Activated naive CD8-positive, alpha-beta T cell treated with anti-CD3 and anti-CD28 coated beads, Interleukin-2, amount 50 U/mL, for 16 hours (primary cell): ENCODE measurements around the gene ARID5B.

ENCODE experiments used
- DNase-seq: peaks from one replicate; pipeline ENCODE4 v3.0.0-alpha.2; 2020; ENCODE audit warnings: low read depth, low spot score

Gene ARID5B

DNA sequence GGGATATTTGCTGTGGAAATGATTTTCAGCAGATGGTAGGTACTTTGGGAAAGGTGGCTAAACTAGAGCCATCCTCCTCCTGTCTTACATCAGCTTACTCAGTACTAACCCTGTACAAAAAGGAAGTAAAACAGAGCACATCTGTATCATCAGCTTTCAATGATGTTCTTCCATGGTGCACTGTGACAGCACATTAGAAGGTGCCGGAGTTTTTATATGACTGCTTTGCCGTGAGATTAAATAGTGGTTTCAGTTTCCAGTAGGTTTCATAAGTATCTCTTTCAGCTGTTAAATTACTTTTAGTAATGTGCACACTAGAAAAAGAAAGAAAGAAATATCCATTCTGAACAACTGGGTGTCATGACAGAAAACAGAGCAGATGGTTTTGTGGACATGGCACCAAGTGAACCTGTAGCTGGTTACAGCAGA lies 86.5 kb downstream of the ARID5B start:
- no peak for DNase-seq

DNA sequence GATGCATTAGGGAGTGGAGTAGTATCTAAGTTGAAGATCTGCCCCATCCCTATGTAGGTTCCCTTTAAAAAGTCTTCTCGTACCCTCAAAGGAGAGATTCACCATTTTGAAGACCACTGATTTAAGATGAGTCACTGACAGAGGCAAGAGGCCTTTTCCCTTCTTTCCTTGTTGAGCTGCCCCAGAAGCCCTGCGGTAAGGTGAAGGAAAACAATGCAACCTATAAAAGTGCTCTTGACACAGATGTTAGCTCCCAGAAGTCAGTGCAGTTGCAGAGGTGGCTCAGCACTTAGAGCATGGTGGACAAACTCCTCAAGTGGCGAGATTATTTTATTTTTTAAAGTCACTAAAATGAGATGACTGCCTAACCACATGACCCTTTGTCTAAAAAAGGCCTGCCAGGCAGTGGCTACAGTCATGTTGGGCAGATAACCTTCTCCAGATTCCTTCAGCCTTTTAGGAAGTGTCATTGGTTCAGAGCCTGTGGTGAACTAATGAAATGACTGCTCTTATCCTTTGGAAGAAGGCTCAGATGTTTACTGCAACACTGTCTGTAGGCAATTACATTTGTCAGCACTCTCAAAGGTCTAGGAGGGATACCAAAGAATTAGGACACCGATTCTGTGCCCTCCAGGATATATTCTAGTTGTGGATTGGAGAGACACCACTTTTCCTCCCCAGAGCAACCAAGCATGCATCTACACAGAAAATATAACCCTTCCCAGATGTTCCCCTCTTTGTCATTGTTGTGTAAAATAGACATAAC lies 88.7 kb downstream of the ARID5B start:
- DNase-seq = no peak

DNA sequence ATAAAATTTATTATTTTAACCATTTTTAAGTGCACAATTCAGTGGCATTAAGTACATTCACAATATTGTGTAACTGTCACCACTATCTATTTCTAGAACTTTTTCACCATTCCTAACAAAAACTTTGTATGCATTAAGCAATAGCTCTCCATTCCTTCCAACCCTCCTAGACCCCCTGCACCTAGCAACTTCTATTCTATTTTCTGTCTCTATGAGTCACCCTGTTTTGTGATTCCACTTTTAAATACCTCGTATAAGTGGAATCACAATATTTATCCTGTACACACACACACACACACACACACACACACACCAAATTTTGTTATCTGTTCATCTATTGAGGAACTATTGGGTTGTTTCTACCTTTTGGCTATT lies 89.2 kb downstream of the ARID5B start:
- no peak for DNase-seq

DNA sequence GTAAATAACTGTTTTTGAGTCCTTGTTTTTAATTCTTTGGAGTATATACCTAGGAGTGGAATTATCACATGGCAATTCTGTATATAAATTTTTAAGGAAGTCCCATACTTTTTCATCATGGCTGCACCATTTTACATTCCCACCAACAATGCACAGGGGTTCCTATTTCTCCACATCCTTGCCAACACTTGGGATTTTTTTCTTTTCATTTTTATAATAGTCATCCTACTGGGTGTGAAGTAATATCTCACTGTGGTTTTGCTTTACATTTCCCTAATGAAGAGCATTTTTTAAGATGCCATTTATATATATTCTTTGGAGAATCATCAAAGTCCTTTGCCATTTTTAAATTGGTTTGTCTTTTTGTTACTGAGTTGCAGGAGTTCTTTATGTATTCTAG lies 89.7 kb downstream of the ARID5B start:
- no peak for DNase-seq

DNA sequence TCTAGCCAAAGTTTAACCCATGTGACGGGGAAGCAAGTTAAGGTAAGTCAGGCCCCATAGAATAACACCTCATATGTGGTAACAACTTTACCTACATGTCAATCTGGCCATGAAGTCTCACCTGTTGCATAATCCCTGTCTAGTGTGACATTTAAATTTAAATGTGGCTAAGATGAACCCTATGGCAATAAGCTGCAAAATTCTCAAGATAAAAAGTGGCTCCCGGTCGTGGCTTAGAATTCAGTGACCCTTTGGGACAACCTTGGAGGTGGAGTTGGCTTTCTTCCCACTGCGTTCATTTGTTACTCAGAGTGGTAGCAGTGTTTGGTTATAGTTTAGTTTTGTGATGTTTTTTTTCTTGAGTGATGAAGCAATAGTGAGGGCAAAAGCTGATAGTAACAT lies 90.6 kb downstream of the ARID5B start:
- DNase-seq = no peak

DNA sequence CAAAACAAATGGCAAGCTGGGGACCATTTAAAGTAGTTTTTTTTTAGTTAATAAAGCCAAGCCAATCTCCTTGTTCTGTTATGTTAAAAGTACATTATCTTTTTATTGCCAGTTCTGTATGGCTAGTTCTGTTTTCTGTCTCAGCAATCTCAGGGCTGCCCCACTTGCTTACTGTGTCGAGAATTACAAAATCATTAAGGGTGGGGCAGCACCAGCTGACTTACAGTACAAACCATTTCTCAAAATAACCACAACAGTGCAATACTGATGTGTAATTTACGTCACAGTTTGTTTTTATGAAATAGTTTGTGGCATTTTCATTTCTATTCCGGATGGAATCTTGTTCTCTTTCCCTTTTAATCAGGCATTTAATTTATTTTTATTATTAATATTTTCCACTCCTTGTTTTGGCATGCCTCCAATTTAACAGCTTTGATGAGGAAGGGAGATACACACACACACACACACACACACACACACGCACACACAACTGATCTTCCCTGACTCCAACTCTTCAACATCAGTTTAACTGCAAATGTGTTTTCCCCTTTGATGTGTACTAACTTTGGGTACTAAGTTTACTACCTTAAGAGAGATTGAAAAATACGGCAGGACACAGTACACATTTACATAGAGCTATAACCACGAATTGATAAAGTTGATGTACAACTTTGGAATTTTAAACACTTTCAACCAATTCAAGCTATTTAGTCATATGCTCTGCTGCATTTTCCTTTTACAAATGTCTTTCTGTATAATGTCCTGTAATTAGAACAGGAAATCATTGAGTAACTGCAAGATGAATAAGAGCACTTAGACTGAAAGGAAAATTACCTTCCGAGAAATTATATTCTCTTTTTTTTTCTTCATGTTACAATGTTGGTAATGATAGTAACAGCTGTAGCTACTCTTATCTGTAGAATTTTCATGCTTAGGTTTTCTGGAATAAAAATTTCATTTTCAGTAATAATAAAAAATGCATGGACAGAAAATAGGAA lies 91.5 kb downstream of the ARID5B start:
- DNase-seq = no peak

DNA sequence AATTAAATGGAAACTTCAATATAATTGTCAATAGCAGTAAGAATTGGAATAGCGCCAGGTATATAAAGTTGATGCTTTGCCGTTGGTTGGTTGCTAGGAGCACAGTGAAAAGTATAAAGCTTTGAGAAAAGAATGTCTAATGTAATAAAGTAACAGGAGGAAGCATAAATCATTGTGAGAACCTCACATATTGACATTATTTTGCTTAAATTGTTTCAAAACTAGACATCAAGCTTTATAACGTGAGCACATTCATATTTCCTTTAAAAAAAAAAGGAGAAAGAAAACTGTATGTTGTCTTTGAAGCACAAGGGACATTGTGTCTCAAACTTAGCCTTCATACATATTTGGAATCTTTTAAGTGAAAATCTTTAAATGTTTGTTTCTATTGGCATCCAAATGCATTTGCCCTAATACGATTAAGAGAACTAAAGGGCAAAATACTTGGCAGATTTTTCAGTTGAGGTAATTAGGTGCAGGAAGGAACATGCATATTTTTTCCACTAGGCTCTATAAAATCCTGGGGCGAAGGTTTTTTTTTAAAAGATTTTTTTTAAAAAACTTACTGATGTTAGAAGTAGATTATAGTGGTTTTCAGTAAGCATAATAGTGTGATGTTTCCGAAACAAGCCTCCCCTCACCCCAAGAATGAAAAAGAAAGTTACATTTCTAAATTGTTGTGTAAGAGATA lies 92.4 kb downstream of the ARID5B start:
- DNase-seq = no peak

DNA sequence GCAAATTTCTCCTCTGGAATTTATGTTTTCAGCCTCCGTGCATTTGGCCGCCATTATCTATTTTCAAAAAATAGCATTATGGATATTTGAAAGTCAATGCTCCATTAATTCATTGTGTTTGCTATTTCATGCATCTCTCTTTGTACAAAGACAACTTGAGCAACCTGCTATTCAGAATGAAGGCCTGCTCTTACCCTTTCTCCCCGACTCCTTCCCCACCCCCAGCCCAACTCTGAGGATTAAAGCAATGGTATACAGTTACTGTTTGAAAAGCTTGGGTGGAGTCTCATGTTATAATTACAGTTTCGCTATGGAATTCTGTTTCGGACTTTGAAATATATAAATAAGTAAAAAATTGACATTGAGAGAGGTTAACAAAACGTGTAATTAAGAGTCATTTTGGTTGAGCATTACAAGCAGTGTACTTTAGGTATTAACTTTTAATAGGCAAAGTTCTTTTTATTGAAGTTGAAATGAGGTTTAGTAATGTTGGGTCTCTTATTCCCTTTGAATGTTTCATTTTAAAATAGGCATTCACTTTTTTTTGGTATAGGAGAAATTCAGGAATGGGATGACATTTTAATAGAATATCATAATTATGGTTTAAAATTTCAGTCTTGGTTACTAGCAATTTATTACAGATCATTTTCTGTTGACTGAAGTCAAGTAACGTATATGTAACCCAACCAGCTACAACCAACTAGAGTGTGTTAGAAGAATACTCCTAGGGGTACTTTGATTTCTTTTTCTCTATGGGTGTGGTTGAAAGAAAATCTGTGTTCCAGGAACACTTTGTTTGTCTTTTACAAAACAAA lies 93.1 kb downstream of the ARID5B start:
- no peak for DNase-seq

DNA sequence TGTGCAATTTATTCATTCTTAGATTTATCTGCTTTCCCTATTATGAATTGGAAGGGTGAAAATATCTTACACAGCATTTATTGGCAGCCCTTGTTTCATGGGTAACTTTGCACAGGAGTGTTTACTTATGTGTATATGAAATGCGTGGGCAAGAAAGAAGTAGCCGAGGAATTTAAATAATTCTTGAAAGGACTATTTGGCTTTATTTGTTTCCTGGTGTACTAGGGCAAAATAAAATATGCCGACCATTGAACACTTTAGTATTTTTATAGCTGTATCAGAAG lies 93.7 kb downstream of the ARID5B start:
- no peak for DNase-seq

DNA sequence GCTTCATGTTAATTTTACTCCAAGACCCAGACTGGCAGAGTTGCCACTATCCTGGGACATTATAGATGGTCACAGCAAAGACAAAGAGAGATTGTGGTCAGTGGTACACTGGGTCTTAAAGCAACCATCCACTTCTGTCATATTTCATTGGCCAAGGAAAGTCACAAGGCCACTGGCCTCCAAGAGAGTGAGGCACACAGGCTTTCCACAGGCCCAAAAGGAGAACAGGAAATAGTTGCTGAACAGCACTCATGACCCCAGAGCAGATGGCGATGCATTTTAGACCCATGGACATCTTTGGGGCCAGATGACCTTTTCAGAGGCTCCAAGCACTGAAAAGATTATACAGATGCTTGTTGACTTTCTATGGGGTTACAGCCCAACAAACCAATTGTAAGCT lies 97.4 kb downstream of the ARID5B start:
- DNase-seq = no peak

DNA sequence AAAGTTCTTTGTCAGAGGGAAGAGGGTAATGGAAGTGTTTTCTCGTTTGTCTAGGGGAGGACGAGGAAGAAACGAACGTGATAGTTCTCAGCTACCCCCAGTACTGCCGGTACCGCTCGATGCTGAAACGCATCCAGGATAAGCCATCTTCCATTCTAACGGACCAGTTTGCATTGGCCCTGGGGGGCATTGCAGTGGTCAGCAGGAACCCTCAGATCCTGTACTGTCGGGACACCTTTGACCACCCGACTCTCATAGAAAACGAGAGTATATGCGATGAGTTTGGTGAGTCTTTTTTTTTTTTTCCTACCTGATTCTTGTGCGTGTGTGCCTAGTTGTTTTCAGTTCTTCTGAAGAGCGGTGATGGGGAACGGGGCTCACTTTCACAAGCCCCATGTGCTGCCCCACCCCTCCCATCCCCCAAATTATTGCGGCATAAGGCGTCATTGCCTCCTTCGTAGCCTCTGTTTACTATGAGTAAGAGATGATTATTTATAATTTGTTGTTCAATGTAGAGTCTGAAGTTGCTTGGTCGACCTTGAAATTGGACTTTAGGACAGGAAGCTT lies 98.6 kb downstream of the ARID5B start:
- DNase-seq = no peak

DNA sequence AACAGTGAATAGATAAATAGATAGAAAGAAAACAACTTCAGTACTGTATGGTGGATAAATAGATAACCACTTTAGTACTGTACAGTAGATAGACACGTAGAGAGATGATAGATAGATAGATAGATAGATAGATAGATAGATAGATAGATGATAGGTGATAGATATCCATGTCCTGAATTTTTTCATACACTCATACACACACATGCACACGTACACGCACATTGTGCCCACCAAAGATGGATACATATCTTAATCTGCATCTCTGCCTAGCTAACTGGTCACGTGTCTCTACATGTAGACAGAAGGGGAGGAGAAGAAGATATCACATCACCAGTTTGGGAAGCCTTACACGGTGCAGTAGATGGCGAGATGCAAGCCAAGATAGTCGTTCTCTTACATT lies 99.2 kb downstream of the ARID5B start:
- no peak for DNase-seq

DNA sequence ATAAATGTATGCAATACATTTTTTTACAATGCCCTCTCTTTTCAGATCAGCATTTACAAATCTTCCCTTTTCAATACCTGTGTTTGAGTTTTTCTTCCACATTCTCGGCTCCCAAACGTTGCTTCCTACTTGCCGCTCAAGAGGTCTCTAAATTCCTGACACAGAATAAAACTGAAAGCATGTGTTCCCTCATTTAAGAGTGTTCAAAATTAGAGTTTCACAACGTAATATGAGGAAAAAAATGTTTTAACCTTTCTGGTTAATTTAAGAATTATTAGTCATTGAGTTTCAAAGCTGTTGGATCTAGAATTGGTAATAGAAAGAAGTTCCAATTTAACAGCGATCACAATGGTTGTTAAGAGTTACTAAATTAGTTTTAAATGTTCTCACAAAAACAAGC lies 100.4 kb downstream of the ARID5B start:
- DNase-seq = no peak

DNA sequence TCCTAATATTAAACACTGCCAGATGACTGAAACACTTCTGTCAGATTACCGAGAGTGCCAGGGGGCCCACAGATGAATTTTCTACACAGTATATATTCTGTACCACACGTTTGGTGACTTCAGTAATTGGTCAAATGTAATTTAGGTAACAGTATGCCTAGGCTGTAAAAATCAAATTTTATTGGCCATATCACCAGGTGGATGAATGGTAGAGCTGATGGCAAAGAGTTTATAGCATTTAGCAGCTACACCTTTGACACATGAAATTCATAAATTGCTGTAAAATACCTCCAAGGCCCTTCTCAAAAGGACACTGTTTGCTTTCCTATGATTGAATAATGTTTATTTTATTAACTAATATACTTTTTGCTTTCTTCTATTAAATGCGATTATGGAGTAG lies 101.3 kb downstream of the ARID5B start:
- DNase-seq = no peak

DNA sequence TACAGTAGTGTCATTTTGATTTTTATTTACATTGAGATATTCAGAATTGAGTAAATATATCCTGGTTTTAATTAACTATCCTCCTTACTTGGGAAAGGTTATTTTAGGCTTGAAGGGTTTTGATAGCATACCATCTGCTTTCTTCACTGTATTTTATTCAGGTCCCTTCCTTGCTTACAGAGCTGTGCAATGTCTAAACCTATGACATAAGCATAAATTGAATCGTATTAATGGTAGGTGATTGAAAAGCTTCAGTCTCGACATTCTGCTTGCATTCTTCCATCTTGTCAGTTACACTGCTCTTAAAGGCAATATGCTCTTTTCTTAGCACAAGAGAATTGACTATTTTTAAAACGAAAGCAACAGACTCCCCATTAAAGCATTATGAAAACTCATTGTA lies 102.5 kb downstream of the ARID5B start:
- no peak for DNase-seq

DNA sequence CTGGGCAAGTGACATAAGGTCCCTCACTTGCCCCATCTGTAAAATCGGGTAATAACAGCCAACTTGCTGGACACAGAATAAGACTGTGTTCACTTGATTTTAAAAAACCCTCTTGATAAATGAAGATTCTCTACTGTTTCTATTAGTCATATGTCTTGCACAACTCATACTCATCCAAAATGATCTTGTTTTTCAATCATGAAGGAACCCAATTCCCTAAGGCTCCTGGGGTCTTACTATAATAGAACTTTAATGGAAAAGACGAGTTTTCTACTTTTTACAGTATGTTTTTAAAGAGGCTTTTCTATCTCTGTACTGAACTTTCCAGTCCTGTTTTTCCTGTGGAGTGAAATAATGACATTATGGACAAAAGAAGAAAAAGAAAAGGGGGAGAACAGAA lies 103.8 kb downstream of the ARID5B start:
- no peak for DNase-seq

DNA sequence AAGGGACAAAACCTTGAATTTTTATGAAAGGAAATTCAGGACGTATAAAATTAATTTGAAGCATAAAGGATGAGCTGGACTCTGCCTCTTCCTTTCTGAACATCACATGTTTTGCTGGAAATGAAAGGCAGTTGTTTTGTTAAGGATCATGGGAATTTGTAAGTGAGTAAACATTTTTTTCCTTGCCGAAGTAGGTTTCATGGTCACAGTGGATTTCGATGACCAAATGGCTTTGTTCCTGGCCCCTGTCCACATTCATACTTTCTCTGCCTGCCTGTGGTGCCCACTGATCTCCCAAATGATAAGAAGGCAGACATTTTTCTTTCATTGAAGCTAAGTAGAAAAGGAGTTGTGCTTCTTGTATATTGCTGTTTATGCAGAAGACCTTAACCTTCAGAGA lies 104.2 kb downstream of the ARID5B start:
- DNase-seq = no peak

DNA sequence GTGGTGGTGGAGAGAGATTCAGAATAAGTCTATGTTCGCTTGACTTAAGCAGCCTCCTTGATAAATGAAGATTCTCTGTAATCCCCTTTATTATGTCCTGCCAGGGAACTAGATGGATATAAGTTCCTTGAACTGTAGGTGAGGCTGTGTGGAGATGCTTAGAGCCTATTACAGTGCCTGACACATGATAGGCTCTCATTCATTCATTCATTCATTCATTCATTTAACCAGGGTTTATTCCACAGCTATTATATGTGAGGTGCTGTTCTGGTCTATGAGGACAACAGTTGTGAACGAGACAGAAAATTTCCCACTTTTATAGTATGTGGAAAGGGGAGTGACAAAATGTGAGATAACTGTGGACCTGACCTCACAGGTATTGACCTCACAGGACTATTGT lies 105.6 kb downstream of the ARID5B start:
- DNase-seq = no peak

DNA sequence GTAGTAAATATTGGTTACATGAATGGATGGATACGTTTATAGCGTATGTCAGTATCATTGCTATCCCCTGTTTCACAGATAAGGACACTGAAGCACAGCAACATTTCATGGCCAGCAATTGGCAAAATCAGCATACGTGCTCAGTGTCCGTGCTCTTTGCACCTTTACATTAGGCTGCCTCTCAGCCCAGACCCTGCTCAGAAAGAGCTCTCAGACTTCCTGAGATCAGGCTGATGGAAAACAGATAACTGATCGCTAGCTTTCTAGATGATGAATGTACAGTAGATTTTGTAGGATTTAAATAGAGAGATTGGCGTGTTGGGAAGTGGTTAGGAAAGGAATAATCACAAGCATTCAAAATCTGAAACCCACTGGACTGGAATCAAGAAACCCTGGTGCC lies 106.7 kb downstream of the ARID5B start:
- no peak for DNase-seq

DNA sequence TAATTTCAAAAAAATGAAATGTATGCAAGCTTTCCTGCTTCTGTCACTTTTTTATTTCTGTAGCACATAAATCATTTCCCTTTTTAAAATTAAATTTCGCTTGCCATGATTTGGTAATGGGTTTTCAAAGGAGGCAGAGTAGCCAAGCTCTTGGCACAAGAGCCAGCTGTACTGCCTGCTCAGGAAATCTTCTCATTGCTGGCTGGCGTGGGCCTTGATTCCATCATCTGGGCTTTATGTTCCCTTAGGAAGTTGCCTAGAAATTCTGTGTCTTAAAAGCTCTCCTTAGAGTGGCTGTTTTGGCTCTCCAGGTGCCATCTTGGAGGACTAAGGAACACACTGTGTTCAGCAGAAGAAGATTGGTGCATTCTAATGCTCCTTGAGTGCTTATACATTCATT lies 107.4 kb downstream of the ARID5B start:
- no peak for DNase-seq

DNA sequence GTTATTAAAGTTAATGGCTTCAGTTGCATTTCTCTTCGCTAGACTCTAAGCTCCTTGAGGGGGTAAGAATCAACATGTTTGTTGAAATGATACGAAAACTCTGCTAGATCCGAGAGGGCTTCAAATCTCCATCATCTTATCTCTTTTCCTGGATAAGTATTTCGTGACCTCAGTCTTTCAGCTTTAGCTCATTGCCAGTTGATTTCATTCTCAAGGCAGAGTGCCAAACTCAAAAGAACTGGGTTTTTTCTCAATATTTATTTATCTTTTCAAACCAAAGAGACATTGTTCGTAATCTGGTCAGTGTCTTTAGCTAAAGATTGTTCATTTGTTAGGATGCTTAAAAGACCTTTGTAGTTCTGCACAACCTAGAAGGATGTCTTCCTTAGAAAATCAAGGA lies 108.9 kb downstream of the ARID5B start:
- no peak for DNase-seq
